ENCODE measurements around the gene WDFY1. TPM values are rescaled to one million over a fixed set of nuclear protein-coding genes. Genes with fewer than 3 reads are reported as not detected.
A peak's percentile ranks its signal among the peaks of the same experiment; 100 is the strongest.

WDFY1 gene, protein sequence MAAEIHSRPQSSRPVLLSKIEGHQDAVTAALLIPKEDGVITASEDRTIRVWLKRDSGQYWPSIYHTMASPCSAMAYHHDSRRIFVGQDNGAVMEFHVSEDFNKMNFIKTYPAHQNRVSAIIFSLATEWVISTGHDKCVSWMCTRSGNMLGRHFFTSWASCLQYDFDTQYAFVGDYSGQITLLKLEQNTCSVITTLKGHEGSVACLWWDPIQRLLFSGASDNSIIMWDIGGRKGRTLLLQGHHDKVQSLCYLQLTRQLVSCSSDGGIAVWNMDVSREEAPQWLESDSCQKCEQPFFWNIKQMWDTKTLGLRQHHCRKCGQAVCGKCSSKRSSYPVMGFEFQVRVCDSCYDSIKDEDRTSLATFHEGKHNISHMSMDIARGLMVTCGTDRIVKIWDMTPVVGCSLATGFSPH
- 10 to 100 TPM; 20.8 to 23.1 TPM for total RNA-seq

DNA sequence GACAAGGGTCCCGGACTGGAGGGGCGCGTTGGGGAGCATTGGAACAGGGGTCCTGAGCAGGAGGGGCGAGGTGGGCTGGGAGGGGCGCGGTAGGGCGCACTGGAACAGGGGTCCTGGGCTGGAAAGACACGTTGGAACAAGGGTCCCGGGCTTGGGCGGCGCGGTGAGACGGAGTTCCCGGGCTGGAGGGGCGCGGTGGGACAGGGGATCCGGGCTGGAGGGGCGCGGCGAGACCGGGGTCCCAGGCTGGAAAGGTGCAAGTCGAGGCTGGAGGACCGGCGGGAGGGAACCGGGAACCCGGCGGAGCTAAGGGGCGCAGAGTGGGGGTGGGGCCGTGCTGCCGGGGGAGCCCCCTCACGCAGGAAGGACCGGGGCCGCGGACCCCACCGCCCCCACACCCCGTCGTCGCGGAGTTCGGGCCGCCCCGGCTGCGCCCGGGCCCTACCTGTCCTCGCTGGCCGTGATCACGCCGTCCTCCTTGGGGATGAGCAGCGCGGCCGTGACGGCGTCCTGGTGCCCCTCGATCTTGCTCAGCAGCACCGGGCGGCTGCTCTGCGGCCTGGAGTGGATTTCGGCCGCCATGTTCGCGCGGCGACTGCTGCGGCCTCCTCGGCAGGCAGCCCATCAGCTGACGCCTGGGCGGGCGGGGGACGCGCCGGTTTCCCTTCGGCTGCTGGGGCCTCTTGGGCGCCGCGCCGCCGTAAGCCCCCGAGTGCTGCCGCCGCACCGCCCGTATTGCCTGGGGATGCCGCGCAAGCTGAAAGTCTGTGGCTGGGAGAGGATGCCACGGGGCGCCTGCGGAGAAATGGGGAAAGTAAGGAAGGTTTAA, at the start of gene WDFY1:
Gene WDFY1, minus strand, starts transcription at position 633 of the 829 bp plus-strand sequence. Its CDS starts 51 bp downstream, at position 582.
- peaks cover 48% of the 10 kb centered on the region for H3K4me1 Mint-ChIP-seq (ENCODE audit: low read depth)
- intact Hi-C loops (cut with micrococcal nuclease) = loop anchor here (5.0 kb wide), 1 partner anchor 982 kb away; no protein-coding TSS in a partner anchor
- H3K9me3 Mint-ChIP-seq = peaks cover 5% of the 10 kb centered on the region
- H3K27me3 Mint-ChIP-seq = no peaks in the 10 kb centered on the region
- ChIA-PET POLR2A (interaction anchor here (1.4 to 7.0 kb wide), 3 partner anchors 10 to 80 kb away, joined by 4 to 84 read pairs (median 6); partner anchors contain the start of gene MRPL44), CTCF (interaction anchor here (0.7 to 1.5 kb wide), 2 partner anchors 13 to 25 kb away, joined by 3 to 6 read pairs; partner anchors contain the start of gene MRPL44)
- DNase-seq (peak; percentile 88), ATAC-seq (peak; percentile 66)
- H3K36me3 Mint-ChIP-seq (ENCODE audit: low read depth) = peaks cover 15% of the 10 kb centered on the region
- TF ChIP-seq, protein P1, sequence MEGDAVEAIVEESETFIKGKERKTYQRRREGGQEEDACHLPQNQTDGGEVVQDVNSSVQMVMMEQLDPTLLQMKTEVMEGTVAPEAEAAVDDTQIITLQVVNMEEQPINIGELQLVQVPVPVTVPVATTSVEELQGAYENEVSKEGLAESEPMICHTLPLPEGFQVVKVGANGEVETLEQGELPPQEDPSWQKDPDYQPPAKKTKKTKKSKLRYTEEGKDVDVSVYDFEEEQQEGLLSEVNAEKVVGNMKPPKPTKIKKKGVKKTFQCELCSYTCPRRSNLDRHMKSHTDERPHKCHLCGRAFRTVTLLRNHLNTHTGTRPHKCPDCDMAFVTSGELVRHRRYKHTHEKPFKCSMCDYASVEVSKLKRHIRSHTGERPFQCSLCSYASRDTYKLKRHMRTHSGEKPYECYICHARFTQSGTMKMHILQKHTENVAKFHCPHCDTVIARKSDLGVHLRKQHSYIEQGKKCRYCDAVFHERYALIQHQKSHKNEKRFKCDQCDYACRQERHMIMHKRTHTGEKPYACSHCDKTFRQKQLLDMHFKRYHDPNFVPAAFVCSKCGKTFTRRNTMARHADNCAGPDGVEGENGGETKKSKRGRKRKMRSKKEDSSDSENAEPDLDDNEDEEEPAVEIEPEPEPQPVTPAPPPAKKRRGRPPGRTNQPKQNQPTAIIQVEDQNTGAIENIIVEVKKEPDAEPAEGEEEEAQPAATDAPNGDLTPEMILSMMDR (IDR thresholded peaks at IDR 0.05) = no peak
- H3K27ac Mint-ChIP-seq = peak within 1 kb of the TSS; percentile 93
- peak within 1 kb of the TSS; percentile 92 for H3K4me3 Mint-ChIP-seq

DNA sequence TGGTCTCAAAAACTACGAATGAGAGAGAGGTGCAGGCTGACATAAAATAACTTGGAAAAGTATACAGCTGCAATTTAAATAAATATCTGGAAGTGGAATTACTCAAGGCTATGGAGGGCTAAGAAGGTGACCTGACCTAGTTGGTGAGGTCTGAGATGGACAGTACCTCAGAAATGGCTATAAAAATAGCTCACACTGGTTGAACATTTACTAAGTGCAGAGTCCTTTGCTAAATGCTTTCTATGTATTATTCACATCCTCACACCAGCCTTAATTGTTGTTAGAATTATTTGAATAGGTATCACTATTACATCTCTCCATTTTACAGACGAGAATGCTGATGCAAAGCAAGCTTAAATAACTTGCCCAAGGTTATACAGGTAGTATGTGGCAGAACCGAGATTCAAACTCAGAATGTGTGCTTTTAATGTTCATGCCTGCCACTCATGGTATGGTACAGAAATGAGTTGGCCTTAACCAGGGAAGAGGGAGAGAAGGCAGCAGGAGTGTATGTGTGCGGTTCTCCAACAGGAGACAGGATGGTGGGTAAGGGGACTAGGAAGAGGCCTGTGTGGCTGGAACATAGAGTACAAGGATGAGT, 49.5 kb upstream of the WDFY1 start:
- Mint-ChIP-seq H3K27me3 (no peaks in the 10 kb centered on the region), H3K27ac (peak overlapping the region; percentile 79), H3K36me3 (ENCODE audit: low read depth) (peaks cover 28% of the 10 kb centered on the region), H3K4me3 (no peak overlapping the region), H3K4me1 (ENCODE audit: low read depth) (peaks cover 15% of the 10 kb centered on the region), H3K9me3 (no peaks in the 10 kb centered on the region)
- ChIA-PET CTCF (interaction anchor here (1.2 to 7.2 kb wide), 21 partner anchors 10 to 652 kb away, joined by 3 to 156 read pairs (median 12); partner anchors contain the start of gene SERPINE2), POLR2A (interaction anchor here (1.0 to 1.2 kb wide), 3 partner anchors 14 to 288 kb away, joined by 3 to 4 read pairs (median 3); no protein-coding TSS in a partner anchor)
- DNase-seq (no peak), ATAC-seq (no peak)
- TF ChIP-seq, protein P1 (IDR thresholded peaks at IDR 0.05) = no peak
- intact Hi-C loops (cut with micrococcal nuclease) = loop anchor here (10.0 kb wide), 1 partner anchor 150 kb away; no protein-coding TSS in a partner anchor

DNA sequence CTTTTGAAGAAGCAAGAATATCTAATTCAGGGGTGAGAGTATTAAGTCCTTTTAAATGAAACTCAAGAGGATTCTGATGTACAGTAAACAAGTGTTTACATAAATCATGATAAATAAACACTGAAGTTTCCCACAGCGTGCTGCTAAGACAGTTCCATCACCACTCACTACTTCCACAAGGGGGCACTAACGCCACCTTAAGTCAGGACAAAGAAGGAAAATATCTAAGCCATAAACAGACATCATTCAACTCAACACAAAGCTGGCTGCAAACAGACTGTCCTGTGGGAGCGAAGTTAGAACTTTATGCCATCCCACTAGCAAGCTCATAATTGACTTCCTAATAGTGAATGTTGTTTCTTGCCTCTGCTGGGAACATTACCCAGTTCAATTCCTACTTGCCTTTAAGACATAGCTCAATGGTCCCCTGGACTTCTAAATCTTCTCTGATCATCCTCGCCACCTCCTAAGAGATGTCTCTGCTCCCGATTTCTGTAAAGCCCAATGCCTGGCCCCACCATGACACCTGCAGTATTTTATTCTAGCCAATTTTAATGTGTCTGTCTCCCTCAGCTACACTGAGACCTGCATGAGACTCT, 48.6 kb upstream of the WDFY1 start:
- peaks cover 29% of the 10 kb centered on the region for H3K36me3 Mint-ChIP-seq (ENCODE audit: low read depth)
- ChIA-PET CTCF (interaction anchor here (0.6 to 7.2 kb wide), 67 partner anchors 9 to 657 kb away, joined by 3 to 156 read pairs (median 4); partner anchors contain the start of genes FAM124B, MRPL44 and SERPINE2), POLR2A (interaction anchor here (0.8 to 1.2 kb wide), 3 partner anchors 13 to 289 kb away, joined by 3 to 4 read pairs (median 3); partner anchors contain the start of gene SERPINE2)
- H3K4me3 Mint-ChIP-seq = no peak overlapping the region
- H3K4me1 Mint-ChIP-seq (ENCODE audit: low read depth) = peaks cover 15% of the 10 kb centered on the region
- no peaks in the 10 kb centered on the region for H3K9me3 Mint-ChIP-seq
- peak; percentile 82 for ATAC-seq
- peak; percentile 83 for DNase-seq
- TF ChIP-seq, protein P1 (IDR thresholded peaks at IDR 0.05) = peak; percentile 82
- intact Hi-C loops (cut with micrococcal nuclease) = loop anchor here (1.0 to 10.0 kb wide), 2 partner anchors 151 to 291 kb away; no protein-coding TSS in a partner anchor
- no peaks in the 10 kb centered on the region for H3K27me3 Mint-ChIP-seq
- peak overlapping the region; percentile 18 for H3K27ac Mint-ChIP-seq

DNA sequence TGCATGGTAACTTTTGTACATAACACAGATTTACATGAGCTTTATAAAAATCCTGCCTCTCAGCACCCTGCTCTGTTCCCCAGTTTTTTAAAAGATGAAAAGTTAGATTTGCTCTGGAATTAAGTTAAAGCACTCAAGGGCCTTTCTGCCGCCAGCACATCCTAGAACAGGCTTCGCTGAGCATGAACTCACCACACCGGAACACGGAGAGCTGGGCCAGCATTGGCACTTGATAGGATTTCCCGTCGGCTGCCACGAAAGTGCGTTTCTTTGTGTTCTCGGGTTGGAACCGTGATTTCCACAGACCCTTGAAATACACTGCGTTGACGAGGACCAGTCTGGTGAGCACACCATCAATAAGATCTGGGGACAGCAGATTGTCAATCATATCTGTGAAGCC, 46.5 kb upstream of the WDFY1 start:
- Mint-ChIP-seq H3K4me1 (ENCODE audit: low read depth) (peaks cover 15% of the 10 kb centered on the region), H3K4me3 (no peak overlapping the region), H3K36me3 (ENCODE audit: low read depth) (peaks cover 24% of the 10 kb centered on the region), H3K9me3 (no peaks in the 10 kb centered on the region), H3K27ac (no peak overlapping the region), H3K27me3 (no peaks in the 10 kb centered on the region)
- TF ChIP-seq, protein P1 (IDR thresholded peaks at IDR 0.05) = no peak
- no peak for ATAC-seq
- POLR2A ChIA-PET = no interaction called here
- no peak for DNase-seq
- CTCF ChIA-PET = interaction anchor here (0.9 to 7.2 kb wide), 7 partner anchors 9 to 293 kb away, joined by 3 to 156 read pairs (median 21); partner anchors contain the start of gene SERPINE2
- intact Hi-C loops (cut with micrococcal nuclease) = loop anchor here (10.0 kb wide), 1 partner anchor 153 kb away; no protein-coding TSS in a partner anchor
